GM12878 (cell line): Measurements from ENCODE around the gene MAPKBP1. TPM values are rescaled to one million over a fixed set of nuclear protein-coding genes. Genes with fewer than 3 reads are reported as not detected.

Experiments used
- ATAC-seq: fragments of 200-7000 bp; cut with Tn5 transposase; 3 replicates; pipeline ENCODE4 v1.9.1; 2020; ENCODE audit warnings: mild to moderate bottlenecking, moderate library complexity
- BruUV-seq: library from RNA; stranded (reverse); fragments of 400-500 nt; replicated peaks from 2 replicates; lab custom pipeline; 2021; lab: Mats Ljungman, UMichigan
- CTCF ChIA-PET: fragments of 300-600 bp; sonication (Branson Sonifier 250); formaldehyde crosslinking; extraction: SDS; loops from one replicate; lab custom pipeline; 2021; ENCODE audit warnings: inconsistent platforms; lab: Yijun Ruan, JAX
- POLR2A ChIA-PET: fragments of 350-600 bp; formaldehyde crosslinking; extraction: SDS; loops from one replicate; lab custom pipeline; 2021; ENCODE audit warnings: inconsistent platforms; lab: Charles Lee
- RAD21 ChIA-PET: fragments of 300-600 bp; sonication (Branson Sonifier 250); formaldehyde crosslinking; loops from one replicate; lab custom pipeline; 2023; ENCODE audit warnings: antibody characterized with exemption; ENCODE audit not compliant: unreplicated experiment; lab: Charles Lee
- SMC1A ChIA-PET: fragments of 300-600 bp; sonication (Branson Sonifier 250); formaldehyde crosslinking; loops from one replicate; lab custom pipeline; 2023; ENCODE audit not compliant: unreplicated experiment, uncharacterized antibody; lab: Charles Lee
- DNase-seq: peaks from one replicate; pipeline ENCODE4 v3.0.0-alpha.2; 2011; ENCODE audit warnings: low read depth, low spot score
- FAIRE-seq: peaks from 3 replicates; lab custom pipeline; 2011; peaks lifted over from hg19 to GRCh38; lab: Jason Lieb, UNC
- H2AFZ ChIP-seq: 2 replicates; pipeline ENCODE4 v1.6.0; 2011; ENCODE audit warnings: low read depth, low read length, control low read depth; ENCODE audit not compliant: control insufficient read depth
- H3K27ac ChIP-seq: 2 replicates; pipeline ENCODE4 v1.5.1; 2011; ENCODE audit warnings: control low read depth; ENCODE audit not compliant: control insufficient read depth, insufficient read depth
- H3K27me3 ChIP-seq, 2 experiments: replicated peaks in 1 of 2; 2 replicates each; pipeline versions ENCODE4 v1.6.0 to v1.6.1; 2011; ENCODE audit warnings: low read length in 1 of 2; ENCODE audit not compliant: control insufficient read depth in 2 of 2, insufficient read depth in 2 of 2
- H3K36me3 ChIP-seq, 2 experiments: 2 replicates each; pipeline ENCODE4 v1.5.1; 2011; ENCODE audit warnings: low read length in 1 of 2; ENCODE audit not compliant: control insufficient read depth in 2 of 2, insufficient read depth in 2 of 2
- H3K4me1 ChIP-seq: 2 replicates; pipeline ENCODE4 v1.6.1; 2011; ENCODE audit warnings: mild to moderate bottlenecking, low read length, moderate library complexity, mixed read lengths; ENCODE audit not compliant: control insufficient read depth, insufficient read depth
- H3K4me2 ChIP-seq: 2 replicates; pipeline ENCODE4 v1.6.0; 2011; ENCODE audit warnings: control low read depth; ENCODE audit not compliant: control insufficient read depth, insufficient read depth
- H3K4me3 ChIP-seq: fragments of 200-600 bp; sonication (generic); 2 replicates; pipeline ENCODE4 v1.5.1; 2016
- H3K79me2 ChIP-seq: 2 replicates; pipeline ENCODE4 v1.6.0; 2011; ENCODE audit warnings: low read length; ENCODE audit not compliant: control insufficient read depth, insufficient read depth
- H3K9ac ChIP-seq: 2 replicates; pipeline ENCODE4 v1.8.0; 2011; ENCODE audit warnings: low read length, control low read depth, mixed read lengths; ENCODE audit not compliant: control insufficient read depth, insufficient read depth
- H3K9me3 ChIP-seq: replicated peaks from 3 replicates; pipeline ENCODE4 v1.5.1; 2011; ENCODE audit warnings: mild to moderate bottlenecking, low read length; ENCODE audit not compliant: control insufficient read depth, insufficient read depth
- H4K20me1 ChIP-seq: 2 replicates; pipeline ENCODE4 v1.6.0; 2011; ENCODE audit not compliant: control insufficient read depth, insufficient read depth
- ASH2L ChIP-seq: fragments of 300-600, 200-600 bp; sonication (generic); IDR thresholded peaks from 2 replicates; pipeline ENCODE4 v1.6.1; 2017; ENCODE audit warnings: low read depth, mild to moderate bottlenecking, borderline replicate concordance
- CHD2 ChIP-seq: IDR thresholded peaks from 2 replicates; pipeline ENCODE4 v1.6.1; 2011; ENCODE audit warnings: low read depth, low read length, improper control_type of control experiment, borderline replicate concordance
- EP300 ChIP-seq, 2 experiments: fragments of 150-350 bp in 1 of 2; IDR thresholded peaks; 2 replicates each; pipeline ENCODE4 v1.6.1; 2011 to 2012; ENCODE audit warnings: low read depth in 2 of 2, low read length in 2 of 2, borderline replicate concordance in 1 of 2, improper control_type of control experiment in 1 of 2, inconsistent platforms in 1 of 2; ENCODE audit not compliant: control insufficient read depth in 1 of 2
- KAT2A ChIP-seq: conservative IDR thresholded peaks from 2 replicates; pipeline ENCODE4 v1.6.1; 2011; ENCODE audit warnings: low read depth, low read length; ENCODE audit not compliant: control insufficient read depth
- MTA2 ChIP-seq: fragments of 450-650 bp; IDR thresholded peaks from 2 replicates; pipeline ENCODE4 v1.6.1; 2016; ENCODE audit warnings: low read depth, mild to moderate bottlenecking, moderate library complexity
- SREBF1 ChIP-seq: IDR thresholded peaks from 2 replicates; pipeline ENCODE4 v1.6.1; 2012; ENCODE audit warnings: mild to moderate bottlenecking, low read length
- SRF ChIP-seq, 2 experiments: IDR thresholded peaks; 2 replicates each; pipeline ENCODE4 v1.6.1; 2011; ENCODE audit warnings: low read depth in 2 of 2, low read length in 2 of 2, mild to moderate bottlenecking in 1 of 2, moderate library complexity in 1 of 2
- WGBS: methylation state at CpG from one replicate; pipeline ENCODE4 v1.1.6; 2016; ENCODE audit warnings: low lambda C conversion rate; ENCODE audit not compliant: insufficient replicate concordance, insufficient coverage; ENCODE audit errors: missing lambda C conversion rate; 5-methylcytosine and 5-hydroxymethylcytosine counted together
- in situ Hi-C: fragments of 300-500 bp; cut with MboI; formaldehyde crosslinking; loops from 9 replicates; pipeline ENCODE4 v1.14.3; 2018; ENCODE audit warnings: mixed read lengths
- intact Hi-C: fragments of 100-400 bp; cut with micrococcal nuclease; formaldehyde crosslinking; loops from one replicate; pipeline ENCODE4 v1.14.2; 2022; ENCODE audit not compliant: unreplicated experiment
- polyA plus RNA-seq, 11 experiments: library from polyadenylated mRNA; depleted of rRNA in 4 of 11; unstranded in 6 of 11; stranded (reverse) in 5 of 11; fragments of >200 nt; fragmentation: Nextera tagmentation in 4 of 11; fragmentation: Illumina TruSeq in 1 of 11; extraction: Ambion mirVana in 4 of 11; extraction: Trizol in 1 of 11; gene quantifications; 1 replicate in 1 of 11; 2 replicates in 10 of 11; pipeline versions ENCODE4 v1.2.1 to v1.2.3, GENCODE V29; 2011 to 2016; ENCODE audit warnings: inconsistent platforms in 2 of 11, missing spikeins in 2 of 11, low read depth in 1 of 11
- total RNA-seq, 4 experiments: library from RNA; depleted of rRNA in 3 of 4; stranded (reverse); fragments of >200 nt in 3 of 4; fragmentation: Illumina TruSeq in 1 of 4; extraction: Trizol in 1 of 4; gene quantifications; 2 replicates each; pipeline versions ENCODE4 v1.2.1 to v1.2.3, GENCODE V29; 2013 to 2021
- TF ChIP-seq, protein P1 (sequence below): fragments of 450-650 bp; IDR thresholded peaks from 2 replicates; pipeline ENCODE4 v1.6.1; 2016; ENCODE audit warnings: mild to moderate bottlenecking
- TF ChIP-seq, protein P2 (sequence below): fragments of 450-650 bp; IDR thresholded peaks from 2 replicates; pipeline ENCODE4 v1.6.1; 2016; ENCODE audit warnings: mild to moderate bottlenecking, moderate library complexity, borderline replicate concordance
- TF ChIP-seq, protein P3 (sequence below): fragments of 450-650 bp; formaldehyde crosslinking; IDR thresholded peaks from 2 replicates; pipeline ENCODE4 v1.5.0; 2022; ENCODE audit warnings: mild to moderate bottlenecking, missing genetic modification characterization

Gene MAPKBP1
- total and polyA plus RNA-seq, 10 of the 15 experiments (the other 5 are each of a cell fraction or from before 2014, with no cell fraction given), result 0.44 to 19.0 (median 7.3) TPM

DNA sequence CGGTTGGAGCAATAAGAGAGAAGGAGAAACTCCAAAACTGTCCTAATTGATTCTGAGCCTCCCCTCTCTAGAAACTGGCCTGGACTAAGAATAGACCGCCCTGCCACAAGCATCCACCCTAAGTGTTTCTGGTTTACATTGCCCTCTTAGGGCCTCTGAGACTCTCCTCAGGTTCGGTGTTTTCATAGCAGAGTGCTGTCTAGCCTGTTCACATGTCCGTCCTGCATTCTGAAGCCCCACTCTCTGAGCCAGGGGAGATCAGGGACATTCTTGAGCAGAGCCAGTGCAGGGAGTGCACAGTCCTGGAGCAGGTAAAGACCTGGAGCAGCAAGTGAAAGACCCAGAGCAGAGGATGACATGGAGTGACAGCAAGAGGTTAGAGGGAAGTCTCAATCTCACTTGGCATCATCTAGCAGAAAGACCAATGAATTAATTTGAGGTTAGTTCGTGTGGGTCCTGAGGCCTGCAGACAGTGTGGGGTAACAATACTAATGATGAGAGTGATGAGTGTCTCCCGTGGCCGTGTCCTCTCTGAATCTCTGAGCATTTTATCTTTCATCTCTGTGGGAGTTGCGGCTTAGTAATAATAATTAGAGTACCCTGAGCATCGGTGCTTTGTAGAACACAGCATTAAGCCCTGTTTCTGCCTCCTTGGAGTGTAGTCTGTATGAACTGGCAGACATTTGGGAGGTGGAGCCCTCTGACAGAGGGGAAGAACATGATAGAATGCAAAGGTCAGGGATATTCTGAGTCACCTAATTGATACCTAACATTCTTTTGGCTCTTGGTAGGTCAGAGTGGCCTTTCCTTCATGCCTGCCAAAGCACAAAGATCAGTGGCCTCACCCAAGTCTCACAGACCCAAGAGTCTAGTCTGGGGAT lies 24.6 kb downstream of the MAPKBP1 start:
- no peaks in the 10 kb centered on the region for H4K20me1 ChIP-seq
- H3K4me3 ChIP-seq, result no peak overlapping the region
- SMC1A ChIA-PET, result interaction anchor here (0.6 to 12.8 kb wide), 8 partner anchors 8 to 25 kb away, joined by 3 to 189 read pairs (median 6); partner anchors contain the start of gene MAPKBP1
- peak overlapping the region; percentile 27; the same call in 1 of the 2 replicates for H3K27ac ChIP-seq
- no peaks in the 10 kb centered on the region; the same call in 2 of the 3 replicates for H3K9me3 ChIP-seq
- BruUV-seq, result no TSS peak
- no peak for DNase-seq
- CTCF ChIA-PET, result interaction anchor here (0.7 to 12.6 kb wide), 5 partner anchors 10 to 25 kb away, joined by 3 to 179 read pairs (median 6); partner anchors contain the start of gene MAPKBP1
- H3K9ac ChIP-seq, result no peak overlapping the region
- 61% methylated on average over 9 of the region's 9 CpGs for WGBS
- peaks cover 5% of the 10 kb centered on the region for H3K79me2 ChIP-seq
- POLR2A ChIA-PET, result interaction anchor here (0.6 to 12.8 kb wide), 9 partner anchors 8 to 941 kb away, joined by 3 to 170 read pairs (median 4); partner anchors contain the start of gene MAPKBP1
- peak overlapping the region; percentile 46 for H3K4me2 ChIP-seq
- RAD21 ChIA-PET, result interaction anchor here (0.9 to 12.8 kb wide), 7 partner anchors 10 to 26 kb away, joined by 3 to 169 read pairs (median 4); partner anchors contain the start of gene MAPKBP1
- H3K4me1 ChIP-seq, result peaks cover 26% of the 10 kb centered on the region
- peak; percentile 84 for ATAC-seq
- H3K36me3 ChIP-seq, result no peaks in the 10 kb centered on the region; a peak in 1 of 4 replicates
- in situ Hi-C loops, result no loop called here
- intact Hi-C loops, result no loop called here
- H2AFZ ChIP-seq, result peak overlapping the region; percentile 30; the same call in 1 of the 2 replicates
- H3K27me3 ChIP-seq, result no peaks in the 10 kb centered on the region
- FAIRE-seq, result peak; percentile 35
- no peak for TF ChIP-seq SRF (IDR thresholded peaks at IDR 0.05; ENCODE audit: low read depth in 2 of 2, low read length in 2 of 2)
- TF ChIP-seq, protein P1, sequence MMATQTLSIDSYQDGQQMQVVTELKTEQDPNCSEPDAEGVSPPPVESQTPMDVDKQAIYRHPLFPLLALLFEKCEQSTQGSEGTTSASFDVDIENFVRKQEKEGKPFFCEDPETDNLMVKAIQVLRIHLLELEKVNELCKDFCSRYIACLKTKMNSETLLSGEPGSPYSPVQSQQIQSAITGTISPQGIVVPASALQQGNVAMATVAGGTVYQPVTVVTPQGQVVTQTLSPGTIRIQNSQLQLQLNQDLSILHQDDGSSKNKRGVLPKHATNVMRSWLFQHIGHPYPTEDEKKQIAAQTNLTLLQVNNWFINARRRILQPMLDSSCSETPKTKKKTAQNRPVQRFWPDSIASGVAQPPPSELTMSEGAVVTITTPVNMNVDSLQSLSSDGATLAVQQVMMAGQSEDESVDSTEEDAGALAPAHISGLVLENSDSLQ, result peak; percentile 25; the same call in 1 of the 2 replicates
- TF ChIP-seq KAT2A, result no peak
- TF ChIP-seq CHD2, result no peak
- TF ChIP-seq ASH2L, result no peak
- TF ChIP-seq, protein P2, sequence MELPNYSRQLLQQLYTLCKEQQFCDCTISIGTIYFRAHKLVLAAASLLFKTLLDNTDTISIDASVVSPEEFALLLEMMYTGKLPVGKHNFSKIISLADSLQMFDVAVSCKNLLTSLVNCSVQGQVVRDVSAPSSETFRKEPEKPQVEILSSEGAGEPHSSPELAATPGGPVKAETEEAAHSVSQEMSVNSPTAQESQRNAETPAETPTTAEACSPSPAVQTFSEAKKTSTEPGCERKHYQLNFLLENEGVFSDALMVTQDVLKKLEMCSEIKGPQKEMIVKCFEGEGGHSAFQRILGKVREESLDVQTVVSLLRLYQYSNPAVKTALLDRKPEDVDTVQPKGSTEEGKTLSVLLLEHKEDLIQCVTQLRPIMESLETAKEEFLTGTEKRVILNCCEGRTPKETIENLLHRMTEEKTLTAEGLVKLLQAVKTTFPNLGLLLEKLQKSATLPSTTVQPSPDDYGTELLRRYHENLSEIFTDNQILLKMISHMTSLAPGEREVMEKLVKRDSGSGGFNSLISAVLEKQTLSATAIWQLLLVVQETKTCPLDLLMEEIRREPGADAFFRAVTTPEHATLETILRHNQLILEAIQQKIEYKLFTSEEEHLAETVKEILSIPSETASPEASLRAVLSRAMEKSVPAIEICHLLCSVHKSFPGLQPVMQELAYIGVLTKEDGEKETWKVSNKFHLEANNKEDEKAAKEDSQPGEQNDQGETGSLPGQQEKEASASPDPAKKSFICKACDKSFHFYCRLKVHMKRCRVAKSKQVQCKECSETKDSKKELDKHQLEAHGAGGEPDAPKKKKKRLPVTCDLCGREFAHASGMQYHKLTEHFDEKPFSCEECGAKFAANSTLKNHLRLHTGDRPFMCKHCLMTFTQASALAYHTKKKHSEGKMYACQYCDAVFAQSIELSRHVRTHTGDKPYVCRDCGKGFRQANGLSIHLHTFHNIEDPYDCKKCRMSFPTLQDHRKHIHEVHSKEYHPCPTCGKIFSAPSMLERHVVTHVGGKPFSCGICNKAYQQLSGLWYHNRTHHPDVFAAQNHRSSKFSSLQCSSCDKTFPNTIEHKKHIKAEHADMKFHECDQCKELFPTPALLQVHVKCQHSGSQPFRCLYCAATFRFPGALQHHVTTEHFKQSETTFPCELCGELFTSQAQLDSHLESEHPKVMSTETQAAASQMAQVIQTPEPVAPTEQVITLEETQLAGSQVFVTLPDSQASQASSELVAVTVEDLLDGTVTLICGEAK, result no peak
- TF ChIP-seq MTA2, result 0 out of 2 replicates have a peak, but pooled peaks have one; percentile 8
- no peak for TF ChIP-seq SREBF1
- TF ChIP-seq, protein P3, sequence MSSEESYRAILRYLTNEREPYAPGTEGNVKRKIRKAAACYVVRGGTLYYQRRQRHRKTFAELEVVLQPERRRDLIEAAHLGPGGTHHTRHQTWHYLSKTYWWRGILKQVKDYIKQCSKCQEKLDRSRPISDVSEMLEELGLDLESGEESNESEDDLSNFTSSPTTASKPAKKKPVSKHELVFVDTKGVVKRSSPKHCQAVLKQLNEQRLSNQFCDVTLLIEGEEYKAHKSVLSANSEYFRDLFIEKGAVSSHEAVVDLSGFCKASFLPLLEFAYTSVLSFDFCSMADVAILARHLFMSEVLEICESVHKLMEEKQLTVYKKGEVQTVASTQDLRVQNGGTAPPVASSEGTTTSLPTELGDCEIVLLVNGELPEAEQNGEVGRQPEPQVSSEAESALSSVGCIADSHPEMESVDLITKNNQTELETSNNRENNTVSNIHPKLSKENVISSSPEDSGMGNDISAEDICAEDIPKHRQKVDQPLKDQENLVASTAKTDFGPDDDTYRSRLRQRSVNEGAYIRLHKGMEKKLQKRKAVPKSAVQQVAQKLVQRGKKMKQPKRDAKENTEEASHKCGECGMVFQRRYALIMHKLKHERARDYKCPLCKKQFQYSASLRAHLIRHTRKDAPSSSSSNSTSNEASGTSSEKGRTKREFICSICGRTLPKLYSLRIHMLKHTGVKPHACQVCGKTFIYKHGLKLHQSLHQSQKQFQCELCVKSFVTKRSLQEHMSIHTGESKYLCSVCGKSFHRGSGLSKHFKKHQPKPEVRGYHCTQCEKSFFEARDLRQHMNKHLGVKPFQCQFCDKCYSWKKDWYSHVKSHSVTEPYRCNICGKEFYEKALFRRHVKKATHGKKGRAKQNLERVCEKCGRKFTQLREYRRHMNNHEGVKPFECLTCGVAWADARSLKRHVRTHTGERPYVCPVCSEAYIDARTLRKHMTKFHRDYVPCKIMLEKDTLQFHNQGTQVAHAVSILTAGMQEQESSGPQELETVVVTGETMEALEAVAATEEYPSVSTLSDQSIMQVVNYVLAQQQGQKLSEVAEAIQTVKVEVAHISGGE (CRISPR knock-in tag), result no peak
- TF ChIP-seq EP300 (IDR thresholded peaks at IDR 0.05; ENCODE audit: borderline replicate concordance in 1 of 2, control insufficient read depth in 1 of 2, low read depth in 2 of 2, low read length in 2 of 2), result no peak; a peak in 1 of 4 replicates
